ENCODE data around the gene ALAS1.

- TF ChIP-seq POLR2AphosphoS5 (IDR thresholded peaks at IDR 0.05; ENCODE audit: low read depth, low read length) (no peak), TAF1 (IDR thresholded peaks at IDR 0.05; ENCODE audit: borderline replicate concordance, low read depth, low read length) (no peak), POLR2A (IDR thresholded peaks at IDR 0.05; ENCODE audit: low read depth, low read length) (no peak)
Measured at GRCh38 chr3:52191663-52192062, 6.3 kb upstream of the ALAS1 start.
